Neural cell (in vitro differentiated cells): Measurements from ENCODE around the gene UBAP1L.

Experiments
- CTCF ChIP-seq: fragments of 450-650 bp; IDR thresholded peaks from 2 replicates; pipeline ENCODE4 v1.5.1; 2014; ENCODE audit warnings: antibody characterized with exemption, mild to moderate bottlenecking, moderate library complexity; ENCODE audit not compliant: poor library complexity, severe bottlenecking
- EP300 ChIP-seq: fragments of 450-650 bp; conservative IDR thresholded peaks from 2 replicates; pipeline ENCODE4 v1.6.1; 2014; ENCODE audit warnings: antibody characterized with exemption, mild to moderate bottlenecking, moderate library complexity; ENCODE audit not compliant: poor library complexity, severe bottlenecking
- EZH2 ChIP-seq: fragments of 200-600, 300-800 bp; shearing (Covaris generic), sonication (generic); IDR thresholded peaks from 2 replicates; pipeline ENCODE4 v1.6.1; 2014; ENCODE audit warnings: antibody characterized with exemption, low read length, borderline replicate concordance, mild to moderate bottlenecking; ENCODE audit not compliant: insufficient read depth, poor library complexity, severe bottlenecking
- POLR2AphosphoS5 ChIP-seq: IDR thresholded peaks from 2 replicates; pipeline ENCODE4 v1.6.1; 2012
- RAD21 ChIP-seq: fragments of 450-650 bp; conservative IDR thresholded peaks from 2 replicates; pipeline ENCODE4 v1.6.1; 2014; ENCODE audit warnings: antibody characterized with exemption, mild to moderate bottlenecking, moderate library complexity
- SMC3 ChIP-seq: fragments of 450-650 bp; conservative IDR thresholded peaks from 2 replicates; pipeline ENCODE4 v1.6.1; 2014; ENCODE audit warnings: antibody characterized with exemption, mild to moderate bottlenecking, moderate library complexity; ENCODE audit not compliant: poor library complexity
- TAF1 ChIP-seq: IDR thresholded peaks from 2 replicates; pipeline ENCODE4 v1.6.1; 2012; ENCODE audit warnings: low read depth

GRCh38 chr15:65085207-65085753 is 29.7 kb downstream of the UBAP1L start:
- TF ChIP-seq CTCF = no peak
- TF ChIP-seq POLR2AphosphoS5 = no peak
- TF ChIP-seq EP300 = no peak
- TF ChIP-seq EZH2 = no peak
- TF ChIP-seq SMC3 = no peak
- TF ChIP-seq TAF1 = no peak
- TF ChIP-seq RAD21 = no peak
